GM18909 (cell line): Measurements from ENCODE around the gene BTN3A1.
"Not testable (repeated sequence)": the region's sequence is repeated elsewhere in the genome, so short reads cannot be mapped to it uniquely, and the experiment has no call there.

Source experiments
- ATAC-seq: cut with Tn5 transposase; IDR thresholded peaks from one replicate; pipeline ENCODE4 v1.9.1; 2021; ENCODE audit warnings: mild to moderate bottlenecking; ENCODE audit not compliant: unreplicated experiment, poor library complexity

The BTN3A1 gene

GRCh38 chr6:26378143-26378542 is 23.9 kb upstream of the BTN3A1 start:
- not testable (repeated sequence) for ATAC-seq

- ATAC-seq: no peak
Observed at GRCh38 chr6:26379292-26379691, 22.8 kb upstream of the BTN3A1 start.

GRCh38 chr6:26379740-26380139 is 22.3 kb upstream of the BTN3A1 start:
- no peak for ATAC-seq

GRCh38 chr6:26380256-26380655 is 21.8 kb upstream of the BTN3A1 start:
- no peak for ATAC-seq

- no peak for ATAC-seq
Observed at GRCh38 chr6:26382121-26382520, 20.0 kb upstream of the BTN3A1 start.

GRCh38 chr6:26383624-26384417 is 18.3 kb upstream of the BTN3A1 start:
- no peak for ATAC-seq

GRCh38 chr6:26385734-26386125 is 16.3 kb upstream of the BTN3A1 start:
- ATAC-seq: no peak

- no peak for ATAC-seq
Observed at GRCh38 chr6:26387565-26387964, 14.5 kb upstream of the BTN3A1 start.

GRCh38 chr6:26388014-26388413 is 14.1 kb upstream of the BTN3A1 start:
- no peak for ATAC-seq

GRCh38 chr6:26388441-26388840 is 13.6 kb upstream of the BTN3A1 start:
- no peak for ATAC-seq

GRCh38 chr6:26389349-26389894 is 12.7 kb upstream of the BTN3A1 start:
- no peak for ATAC-seq

GRCh38 chr6:26390531-26390930 is 11.5 kb upstream of the BTN3A1 start:
- ATAC-seq: no peak

- no peak for ATAC-seq
Observed at GRCh38 chr6:26392932-26393636, 9.0 kb upstream of the BTN3A1 start.

- ATAC-seq: no peak
Observed at GRCh38 chr6:26394289-26394688, 7.8 kb upstream of the BTN3A1 start.

GRCh38 chr6:26398555-26398954 is 3.5 kb upstream of the BTN3A1 start:
- ATAC-seq: no peak

GRCh38 chr6:26400626-26401025 is 1.4 kb upstream of the BTN3A1 start:
- ATAC-seq: no peak

- no peak for ATAC-seq
Observed at GRCh38 chr6:26401389-26401986, 587 bp upstream of the BTN3A1 start.

- no peak for ATAC-seq
Observed at GRCh38 chr6:26403893-26404292, 1.8 kb downstream of the BTN3A1 start.

GRCh38 chr6:26404546-26404945 is 2.5 kb downstream of the BTN3A1 start:
- no peak for ATAC-seq

GRCh38 chr6:26408828-26409730 is 7.0 kb downstream of the BTN3A1 start:
- no peak for ATAC-seq
